Measurements from ENCODE around the gene OSGIN1.

Gene OSGIN1

GRCh38 chr16:83989300-83989699 lies 36.3 kb downstream of the OSGIN1 start:
- no peak for DNase-seq (ENCODE audit: extremely low spot score, insufficient read length, low read depth)
- no peak for FAIRE-seq

DNA sequence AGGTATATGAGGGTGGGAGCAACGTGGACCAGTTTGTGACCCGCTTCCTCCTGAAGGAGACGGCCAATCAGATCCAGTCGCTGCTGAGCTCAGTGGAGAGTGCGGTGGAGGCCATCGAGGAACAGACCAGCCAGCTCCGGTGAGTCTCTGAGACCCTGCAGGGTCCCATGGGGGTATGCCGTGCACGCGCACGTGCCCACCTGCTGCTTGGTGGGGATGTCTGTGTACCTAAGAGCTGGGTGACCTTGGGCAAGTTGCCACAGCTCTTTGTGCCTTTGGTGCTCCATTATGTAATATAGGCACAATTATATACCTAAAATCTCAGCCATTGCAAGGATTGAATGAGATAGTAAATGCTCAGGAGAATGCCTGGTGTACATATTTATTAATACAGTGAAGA lies 37.5 kb downstream of the OSGIN1 start:
- no peak for FAIRE-seq
- DNase-seq (ENCODE audit: extremely low spot score, insufficient read length, low read depth) = no peak

GRCh38 chr16:83992624-83993023 lies 39.6 kb downstream of the OSGIN1 start:
- no peak for DNase-seq (ENCODE audit: extremely low spot score, insufficient read length, low read depth)
- FAIRE-seq = no peak

DNA sequence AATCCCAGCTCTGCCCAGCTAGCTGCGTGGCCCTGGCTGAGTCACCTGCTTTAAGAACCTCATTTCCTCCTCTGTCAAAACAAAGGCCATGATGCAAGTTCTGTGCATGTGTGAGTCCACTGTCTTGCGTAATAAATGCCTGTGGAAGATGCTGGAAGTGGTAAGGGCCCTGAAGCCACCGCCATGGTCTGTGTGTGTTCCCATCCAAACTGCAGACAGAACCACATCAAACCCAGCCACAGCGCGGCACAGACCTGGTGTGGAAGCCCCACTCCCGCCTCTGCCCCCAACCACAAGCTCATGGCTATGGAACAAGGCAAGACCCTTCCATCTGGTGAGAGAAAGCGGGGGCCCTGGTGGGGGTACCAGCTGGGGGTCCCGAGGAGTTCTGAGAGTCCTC lies 41.0 kb downstream of the OSGIN1 start:
- DNase-seq (ENCODE audit: extremely low spot score, insufficient read length, low read depth) (no peak), FAIRE-seq (no peak)

GRCh38 chr16:83994703-83995102 lies 41.7 kb downstream of the OSGIN1 start:
- no peak for DNase-seq (ENCODE audit: extremely low spot score, insufficient read length, low read depth)
- FAIRE-seq = no peak

DNA sequence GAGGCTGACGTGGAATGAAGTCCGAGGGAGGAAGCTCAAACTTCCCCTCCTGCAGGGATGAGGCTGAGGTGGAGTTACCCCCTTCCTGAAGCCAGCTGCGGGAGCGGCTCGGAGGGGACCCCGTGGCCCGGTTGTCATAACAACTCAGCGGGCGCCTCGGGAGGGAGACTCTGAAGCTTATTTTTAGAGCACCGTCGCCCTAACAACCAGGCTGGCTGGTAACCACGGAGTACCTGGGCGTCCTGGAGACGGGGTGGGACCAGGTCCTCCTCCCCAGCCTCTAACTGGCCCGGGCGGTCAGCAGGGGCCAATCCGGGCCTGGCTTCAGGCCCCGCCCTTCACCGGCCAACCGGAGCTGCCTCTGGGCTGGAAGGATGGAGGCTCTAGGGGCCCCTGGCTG lies 42.7 kb downstream of the OSGIN1 start:
- no peak for FAIRE-seq

GRCh38 chr16:83996481-83997252 lies 43.6 kb downstream of the OSGIN1 start:
- DNase-seq (ENCODE audit: extremely low spot score, insufficient read length, low read depth) (no peak), FAIRE-seq (no peak)

More for the DNA sequence above, 42.7 kb downstream of the OSGIN1 start:
- no peak for DNase-seq (ENCODE audit: extremely low spot score, insufficient read length, low read depth)

DNA sequence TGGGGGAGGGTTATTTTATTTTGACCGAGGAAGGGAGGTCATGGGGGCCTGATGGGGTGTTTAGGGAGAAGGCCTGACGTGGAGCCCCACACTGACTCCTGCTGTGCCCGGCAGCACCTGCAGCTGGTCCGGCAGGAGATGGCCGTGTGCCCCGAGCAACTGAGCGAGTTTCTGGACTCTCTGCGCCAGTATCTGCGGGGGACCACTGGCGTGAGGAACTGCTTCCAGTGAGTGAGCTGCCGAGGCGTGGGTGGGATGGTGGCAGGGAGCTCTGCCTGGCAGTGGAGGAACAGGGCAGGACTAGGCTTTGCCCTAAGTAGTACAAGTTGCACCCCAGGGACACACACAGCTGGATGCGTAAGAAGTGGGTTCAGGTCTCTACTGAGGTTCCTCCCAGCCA lies 45.1 kb downstream of the OSGIN1 start:
- DNase-seq (ENCODE audit: extremely low spot score, insufficient read length, low read depth) = no peak
- FAIRE-seq = no peak

- no peak for FAIRE-seq
- DNase-seq (ENCODE audit: extremely low spot score, insufficient read length, low read depth) = no peak
Observed at GRCh38 chr16:84000989-84001642, 48.1 kb downstream of the OSGIN1 start.

- no peak for FAIRE-seq
Observed at GRCh38 chr16:84001726-84002125, 48.7 kb downstream of the OSGIN1 start.

DNA sequence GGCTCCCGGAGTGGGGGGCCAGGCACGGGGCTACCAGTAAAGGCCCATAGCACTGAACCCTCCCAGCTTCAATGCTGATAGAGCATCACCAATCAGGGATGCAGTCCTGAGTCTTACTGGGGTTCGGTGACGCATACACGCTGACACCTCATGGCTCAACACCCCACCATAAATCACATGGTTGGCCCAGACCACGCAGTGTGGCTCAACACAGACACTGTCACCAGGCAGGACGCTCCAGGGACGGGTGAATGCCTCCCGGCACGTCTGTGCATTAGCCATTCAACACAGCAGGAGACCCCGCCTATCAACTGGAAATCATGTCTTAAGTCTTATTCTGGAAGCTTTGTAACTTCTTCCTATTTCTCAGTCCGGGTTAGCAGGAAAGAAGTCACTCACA lies 50.0 kb downstream of the OSGIN1 start:
- FAIRE-seq = no peak
- DNase-seq (ENCODE audit: extremely low spot score, insufficient read length, low read depth) = no peak

More at GRCh38 chr16:84001726-84002125, 48.7 kb downstream of the OSGIN1 start:
- DNase-seq (ENCODE audit: extremely low spot score, insufficient read length, low read depth) = no peak

DNA sequence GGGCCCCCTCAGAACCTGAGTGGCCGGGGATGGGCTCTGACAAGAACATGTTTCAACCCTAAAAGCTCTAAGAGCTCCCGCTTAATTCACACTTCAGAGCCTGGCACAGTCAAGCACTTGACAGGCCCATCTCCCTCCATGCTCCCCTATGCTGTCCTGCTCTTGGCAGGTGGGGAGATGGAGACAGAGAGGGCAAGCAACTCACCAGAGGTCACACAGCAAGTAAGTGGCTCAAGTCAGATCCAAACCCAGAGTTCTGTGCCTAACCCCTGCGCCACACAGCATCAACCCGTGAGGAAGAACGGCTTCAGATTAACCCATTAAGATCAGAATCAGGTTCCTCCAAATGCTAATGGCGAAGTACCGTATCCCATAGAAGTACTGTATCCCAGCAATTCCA lies 51.4 kb downstream of the OSGIN1 start:
- no peak for FAIRE-seq
- DNase-seq (ENCODE audit: extremely low spot score, insufficient read length, low read depth) = no peak

- FAIRE-seq (no peak), DNase-seq (ENCODE audit: extremely low spot score, insufficient read length, low read depth) (no peak)
Observed at GRCh38 chr16:84005391-84005790, 52.4 kb downstream of the OSGIN1 start.

- FAIRE-seq (no peak), DNase-seq (ENCODE audit: extremely low spot score, insufficient read length, low read depth) (no peak)
Observed at GRCh38 chr16:84007520-84007919, 54.5 kb downstream of the OSGIN1 start.

- FAIRE-seq = no peak
- no peak for DNase-seq (ENCODE audit: extremely low spot score, insufficient read length, low read depth)
Observed at GRCh38 chr16:84007965-84008364, 54.9 kb downstream of the OSGIN1 start.

DNA sequence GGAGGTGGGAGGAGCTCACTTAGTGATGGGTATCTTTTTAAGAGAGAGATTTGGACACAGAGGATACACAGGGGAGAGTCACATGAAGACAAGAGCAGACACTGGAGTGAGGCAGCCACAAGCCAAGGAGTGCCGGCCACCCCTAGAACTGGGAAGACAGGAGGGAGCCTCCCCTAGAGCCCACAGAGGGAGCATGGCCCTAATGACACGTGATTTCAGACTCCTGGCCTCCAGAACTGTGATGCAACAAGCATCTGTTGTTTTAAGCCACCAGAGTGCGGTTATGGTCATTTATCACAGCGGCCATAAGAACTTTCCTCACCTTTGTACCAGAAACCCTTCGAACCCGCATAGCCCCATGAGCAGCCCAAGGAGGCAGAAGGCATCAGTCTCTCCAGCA lies 56.2 kb downstream of the OSGIN1 start:
- no peak for FAIRE-seq
- DNase-seq (ENCODE audit: extremely low spot score, insufficient read length, low read depth) = no peak

GRCh38 chr16:84013787-84014569 lies 60.9 kb downstream of the OSGIN1 start:
- peak; percentile 33 for DNase-seq (ENCODE audit: extremely low spot score, insufficient read length, low read depth)
- FAIRE-seq = peak; percentile 70

GRCh38 chr16:84014570-84015327 lies 61.7 kb downstream of the OSGIN1 start:
- DNase-seq (ENCODE audit: extremely low spot score, insufficient read length, low read depth) (no peak), FAIRE-seq (no peak)

- no peak for FAIRE-seq
- no peak for DNase-seq (ENCODE audit: extremely low spot score, insufficient read length, low read depth)
Observed at GRCh38 chr16:84015399-84015798, 62.4 kb downstream of the OSGIN1 start.
